HS-27A (cell line): ENCODE data around the gene KRTAP22-2.

Source experiments
- DNase-seq: peaks from one replicate; pipeline ENCODE4 v3.0.0-alpha.2; 2012; ENCODE audit warnings: low read depth, missing footprints

The KRTAP22-2 gene

DNA sequence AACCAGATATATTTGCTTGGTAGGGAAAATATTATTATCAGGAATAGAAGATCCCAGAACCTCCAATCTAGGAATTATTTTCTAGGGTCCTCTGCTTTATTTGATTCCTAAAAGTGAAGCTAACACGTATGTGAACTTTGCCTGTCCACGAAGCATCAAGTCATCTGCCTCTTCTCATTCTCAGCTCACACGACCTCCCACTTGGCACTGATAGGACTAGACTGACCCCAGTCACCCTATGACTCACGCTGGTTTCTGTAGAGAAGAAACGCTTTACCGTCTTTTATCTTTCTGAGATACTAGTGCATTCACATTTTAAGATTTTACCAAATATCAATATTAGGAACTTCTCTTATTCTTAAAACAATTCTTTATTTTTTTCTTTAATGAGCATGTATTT lies 27.1 kb downstream of the KRTAP22-2 start:
- no peak for DNase-seq

DNA sequence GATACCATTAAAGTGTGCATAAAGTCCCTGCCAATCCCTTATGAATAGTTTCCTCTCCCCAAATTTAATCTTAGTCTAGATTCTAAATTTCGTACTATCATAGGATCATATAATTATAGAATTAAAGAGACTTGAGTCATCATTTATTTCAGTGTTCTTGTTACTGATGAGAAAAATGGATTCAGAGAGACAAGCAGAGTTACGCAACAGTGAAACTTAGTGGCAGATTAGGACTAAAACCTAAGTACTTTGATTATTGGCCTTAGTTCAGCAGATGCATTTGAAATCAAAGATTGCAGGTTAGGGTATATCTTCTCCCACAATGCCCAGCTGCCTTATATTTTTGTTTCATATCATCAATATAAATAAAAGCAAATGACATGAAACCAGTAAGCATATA lies 28.2 kb downstream of the KRTAP22-2 start:
- DNase-seq = no peak

DNA sequence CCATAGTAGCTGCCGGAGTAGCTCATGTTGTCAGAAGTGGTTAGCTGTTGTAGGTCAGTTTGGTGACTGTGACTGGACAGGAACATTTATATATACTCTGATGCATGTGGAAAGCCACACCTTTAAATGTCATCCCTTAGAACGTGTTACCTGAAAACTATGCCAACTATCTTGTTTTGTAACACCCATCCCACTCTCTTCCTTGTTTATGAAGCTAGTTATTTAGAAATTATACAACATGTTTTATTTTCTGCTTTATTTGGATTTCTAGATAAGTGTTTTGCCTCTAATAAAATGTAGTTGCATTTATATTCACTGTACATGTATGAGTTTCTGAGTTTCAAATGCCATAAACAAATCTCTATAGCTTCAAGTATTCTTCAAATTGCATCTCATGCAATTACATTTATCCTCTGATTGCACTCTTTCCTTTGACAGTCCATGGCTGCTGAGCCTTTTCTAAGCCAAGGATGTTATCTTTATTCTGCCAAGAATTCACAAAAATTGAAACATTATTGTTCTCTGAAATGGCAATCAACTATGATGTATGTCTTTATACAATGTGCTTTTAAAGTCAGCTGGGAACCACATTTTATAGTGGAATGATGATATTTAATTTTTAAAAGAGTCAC lies 28.8 kb downstream of the KRTAP22-2 start, which contains the start of gene KRTAP19-7:
Gene KRTAP19-7 (minus strand): TSS at position 51 of the 632 bp plus-strand sequence. CDS start 25 bp downstream, at position 26.
- DNase-seq = no peak

DNA sequence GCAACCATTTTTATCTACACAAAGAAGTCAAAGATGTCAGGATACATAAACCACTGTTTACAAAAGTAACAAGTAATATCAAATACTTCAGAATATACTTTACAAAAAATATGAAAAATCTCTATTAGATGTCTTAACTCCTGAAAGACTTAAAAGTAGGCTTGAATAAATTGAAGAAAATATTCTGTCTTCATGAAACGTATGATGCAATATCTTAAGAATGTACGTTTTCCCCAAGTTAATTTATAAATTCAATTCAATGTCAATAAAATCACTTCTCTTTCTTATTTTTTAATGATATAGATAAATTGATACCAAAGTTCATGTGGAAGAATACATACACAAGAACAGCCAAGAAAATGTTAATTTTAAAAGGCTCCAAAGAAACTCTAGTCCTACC lies 35.1 kb downstream of the KRTAP22-2 start:
- no peak for DNase-seq

DNA sequence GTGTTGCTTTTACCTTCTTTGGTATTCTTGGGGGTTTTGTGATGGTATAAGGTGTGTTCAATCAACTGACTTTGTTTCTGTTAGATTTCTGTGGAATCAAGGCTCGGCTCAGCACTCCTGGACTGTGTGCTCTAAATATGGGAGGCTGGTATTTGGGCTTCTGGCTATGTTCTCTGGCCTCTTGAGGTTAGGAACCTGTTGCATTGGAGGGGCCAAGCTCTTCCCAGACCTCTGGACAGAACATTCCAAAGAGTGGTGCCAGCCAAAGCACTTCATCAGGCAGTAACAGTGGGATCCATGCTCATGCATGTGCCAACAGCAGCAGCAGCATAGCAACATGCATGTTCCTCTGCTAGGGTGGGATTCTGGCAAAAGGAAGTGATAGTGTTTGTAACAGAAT lies 37.4 kb downstream of the KRTAP22-2 start:
- no peak for DNase-seq

DNA sequence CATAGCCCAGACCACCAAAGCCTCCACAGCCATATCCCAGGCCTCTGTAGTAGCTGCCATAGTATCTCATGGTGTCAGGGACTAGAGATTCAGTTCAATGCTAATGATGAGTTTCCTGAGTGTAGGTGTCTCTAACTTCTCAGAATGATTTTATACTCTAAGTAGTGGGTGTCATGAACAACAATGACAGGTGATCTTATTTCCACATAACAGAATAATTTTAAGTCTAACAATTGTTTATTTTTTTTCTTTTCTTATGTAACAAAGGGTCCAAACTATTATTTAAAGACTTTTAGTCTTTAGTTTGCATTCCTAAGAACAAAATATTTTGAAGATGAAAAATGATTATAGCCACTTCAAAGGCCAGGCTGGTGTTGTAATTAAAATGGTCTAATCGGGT lies 48.4 kb downstream of the KRTAP22-2 start, which contains the start of gene KRTAP19-6:
Gene KRTAP19-6 (minus strand): TSS at position 101 of the 400 bp plus-strand sequence. CDS start 31 bp downstream, at position 70.
- DNase-seq = no peak
